Measurements from ENCODE around the gene GGCT. TPM values are rescaled to one million over a fixed set of nuclear protein-coding genes. Genes with fewer than 3 reads are reported as not detected.

The GGCT gene
- total and polyA plus RNA-seq, 3 experiments from 2014 or later = 25.1 to 73.1 (median 69.3) TPM

GRCh38 chr7:30526163-30526562, 21.5 kb upstream of the GGCT start:
- Mint-ChIP-seq H3K36me3 (peaks cover 0 to 13% (median 9%) of the 10 kb centered on the region in 3 donors), H3K27me3 (no peaks in the 10 kb centered on the region), H3K9me3 (no peaks in the 10 kb centered on the region), H3K27ac (no peak overlapping the region), H3K4me3 (no peak overlapping the region), H3K4me1 (no peaks in the 10 kb centered on the region)
- no peaks in the 10 kb centered on the region for H3K4me1 ChIP-seq (ENCODE audit: insufficient read depth, low read length)
- no peak for DNase-seq
- POLR2A ChIA-PET = no interaction called here
- H3K27me3 ChIP-seq (ENCODE audit: insufficient read depth, low read length, poor library complexity, severe bottlenecking) = no peaks in the 10 kb centered on the region
- no peak overlapping the region for H3K4me3 ChIP-seq (ENCODE audit: low read length)
- no peak overlapping the region for H3K27ac ChIP-seq (ENCODE audit: low read depth, low read length)
- H3K9me3 ChIP-seq (ENCODE audit: low read length) = no peaks in the 10 kb centered on the region
- H3K36me3 ChIP-seq (ENCODE audit: insufficient read depth, low read length) = no peaks in the 10 kb centered on the region
- CTCF ChIA-PET = no interaction called here

GRCh38 chr7:30525429-30525828, 20.8 kb upstream of the GGCT start:
- no peak for DNase-seq
- H3K27ac ChIP-seq (ENCODE audit: low read depth, low read length) = no peak overlapping the region
- no peak overlapping the region for H3K27ac Mint-ChIP-seq
- H3K9me3 ChIP-seq (ENCODE audit: low read length) = no peaks in the 10 kb centered on the region
- ChIA-PET POLR2A (no interaction called here), CTCF (no interaction called here)
- H3K4me1 ChIP-seq (ENCODE audit: insufficient read depth, low read length) = no peaks in the 10 kb centered on the region
- no peaks in the 10 kb centered on the region for H3K27me3 ChIP-seq (ENCODE audit: insufficient read depth, low read length, poor library complexity, severe bottlenecking)
- H3K4me3 ChIP-seq (ENCODE audit: low read length) = no peak overlapping the region
- no peaks in the 10 kb centered on the region for H3K36me3 ChIP-seq (ENCODE audit: insufficient read depth, low read length)
- peaks cover 0 to 13% (median 9%) of the 10 kb centered on the region in 3 donors for H3K36me3 Mint-ChIP-seq
- H3K4me3 Mint-ChIP-seq = no peak overlapping the region
- H3K9me3 Mint-ChIP-seq = no peaks in the 10 kb centered on the region
- H3K27me3 Mint-ChIP-seq = no peaks in the 10 kb centered on the region
- no peaks in the 10 kb centered on the region for H3K4me1 Mint-ChIP-seq

- H3K36me3 Mint-ChIP-seq = peaks cover 0 to 13% (median 9%) of the 10 kb centered on the region in 3 donors
- H3K27ac Mint-ChIP-seq = peak overlapping the region in 1 of 8 donors; percentile 57
- Histone ChIP-seq H3K36me3 (ENCODE audit: insufficient read depth, low read length) (no peaks in the 10 kb centered on the region), H3K4me1 (ENCODE audit: insufficient read depth, low read length) (no peaks in the 10 kb centered on the region), H3K27me3 (ENCODE audit: insufficient read depth, low read length, poor library complexity, severe bottlenecking) (no peaks in the 10 kb centered on the region), H3K9me3 (ENCODE audit: low read length) (no peaks in the 10 kb centered on the region), H3K4me3 (ENCODE audit: low read length) (no peak overlapping the region), H3K27ac (ENCODE audit: low read depth, low read length) (no peak overlapping the region)
- H3K27me3 Mint-ChIP-seq = no peaks in the 10 kb centered on the region
- CTCF ChIA-PET = no interaction called here
- H3K9me3 Mint-ChIP-seq = no peaks in the 10 kb centered on the region
- H3K4me3 Mint-ChIP-seq = no peak overlapping the region
- H3K4me1 Mint-ChIP-seq = no peaks in the 10 kb centered on the region
- POLR2A ChIA-PET = no interaction called here
- no peak for DNase-seq
Measured at GRCh38 chr7:30524545-30524944, 19.9 kb upstream of the GGCT start.

GRCh38 chr7:30523466-30523865, 18.8 kb upstream of the GGCT start:
- ChIA-PET CTCF (no interaction called here), POLR2A (no interaction called here)
- Histone ChIP-seq H3K4me1 (ENCODE audit: insufficient read depth, low read length) (no peaks in the 10 kb centered on the region), H3K4me3 (ENCODE audit: low read length) (no peak overlapping the region), H3K36me3 (ENCODE audit: insufficient read depth, low read length) (no peaks in the 10 kb centered on the region), H3K9me3 (ENCODE audit: low read length) (no peaks in the 10 kb centered on the region), H3K27me3 (ENCODE audit: insufficient read depth, low read length, poor library complexity, severe bottlenecking) (no peaks in the 10 kb centered on the region), H3K27ac (ENCODE audit: low read depth, low read length) (no peak overlapping the region)
- Mint-ChIP-seq H3K4me1 (no peaks in the 10 kb centered on the region), H3K4me3 (no peak overlapping the region), H3K27me3 (no peaks in the 10 kb centered on the region), H3K36me3 (peaks cover 0 to 13% (median 9%) of the 10 kb centered on the region in 3 donors), H3K27ac (no peak overlapping the region), H3K9me3 (no peaks in the 10 kb centered on the region)
- no peak for DNase-seq

GRCh38 chr7:30522159-30522558, 17.5 kb upstream of the GGCT start:
- no peak for DNase-seq
- H3K27me3 ChIP-seq (ENCODE audit: insufficient read depth, low read length, poor library complexity, severe bottlenecking) = no peaks in the 10 kb centered on the region
- H3K4me3 ChIP-seq (ENCODE audit: low read length) = no peak overlapping the region
- CTCF ChIA-PET = interaction anchor here (1.2 kb wide), 2 partner anchors 9 to 11 kb away, joined by 3 to 4 read pairs; no protein-coding TSS in a partner anchor
- H3K9me3 Mint-ChIP-seq = no peaks in the 10 kb centered on the region
- no peak overlapping the region for H3K4me3 Mint-ChIP-seq
- H3K4me1 ChIP-seq (ENCODE audit: insufficient read depth, low read length) = no peaks in the 10 kb centered on the region
- H3K36me3 ChIP-seq (ENCODE audit: insufficient read depth, low read length) = no peaks in the 10 kb centered on the region
- H3K9me3 ChIP-seq (ENCODE audit: low read length) = no peaks in the 10 kb centered on the region
- no peak overlapping the region for H3K27ac ChIP-seq (ENCODE audit: low read depth, low read length)
- H3K27me3 Mint-ChIP-seq = peaks cover 0 to under 1% of the 10 kb centered on the region in 2 donors
- peaks cover 0 to 11% (median 6%) of the 10 kb centered on the region in 3 donors for H3K36me3 Mint-ChIP-seq
- POLR2A ChIA-PET = no interaction called here
- no peaks in the 10 kb centered on the region for H3K4me1 Mint-ChIP-seq
- no peak overlapping the region for H3K27ac Mint-ChIP-seq

GRCh38 chr7:30521532-30521931, 16.9 kb upstream of the GGCT start:
- Histone ChIP-seq H3K27me3 (ENCODE audit: insufficient read depth, low read length, poor library complexity, severe bottlenecking) (no peaks in the 10 kb centered on the region), H3K4me3 (ENCODE audit: low read length) (no peak overlapping the region), H3K9me3 (ENCODE audit: low read length) (no peaks in the 10 kb centered on the region), H3K4me1 (ENCODE audit: insufficient read depth, low read length) (no peaks in the 10 kb centered on the region), H3K36me3 (ENCODE audit: insufficient read depth, low read length) (no peaks in the 10 kb centered on the region), H3K27ac (ENCODE audit: low read depth, low read length) (no peak overlapping the region)
- CTCF ChIA-PET = interaction anchor here (1.2 kb wide), 2 partner anchors 9 to 11 kb away, joined by 3 to 4 read pairs; no protein-coding TSS in a partner anchor
- Mint-ChIP-seq H3K27ac (no peak overlapping the region), H3K4me1 (no peaks in the 10 kb centered on the region), H3K4me3 (no peak overlapping the region), H3K9me3 (no peaks in the 10 kb centered on the region), H3K27me3 (peaks cover 0 to 1% of the 10 kb centered on the region in 2 donors), H3K36me3 (peaks cover 0 to 11% (median 6%) of the 10 kb centered on the region in 3 donors)
- POLR2A ChIA-PET = no interaction called here
- DNase-seq = no peak

GRCh38 chr7:30519122-30519521, 14.5 kb upstream of the GGCT start:
- Mint-ChIP-seq H3K9me3 (no peaks in the 10 kb centered on the region), H3K4me3 (no peak overlapping the region), H3K27ac (no peak overlapping the region), H3K27me3 (peaks cover 0 to 1% of the 10 kb centered on the region in 2 donors), H3K36me3 (peaks cover 0 to 8% (median 6%) of the 10 kb centered on the region in 3 donors), H3K4me1 (no peaks in the 10 kb centered on the region)
- no peaks in the 10 kb centered on the region for H3K4me1 ChIP-seq (ENCODE audit: insufficient read depth, low read length)
- CTCF ChIA-PET = no interaction called here
- no peak overlapping the region for H3K27ac ChIP-seq (ENCODE audit: low read depth, low read length)
- no peaks in the 10 kb centered on the region for H3K27me3 ChIP-seq (ENCODE audit: insufficient read depth, low read length, poor library complexity, severe bottlenecking)
- H3K9me3 ChIP-seq (ENCODE audit: low read length) = no peaks in the 10 kb centered on the region
- H3K4me3 ChIP-seq (ENCODE audit: low read length) = no peak overlapping the region
- no peak for DNase-seq
- POLR2A ChIA-PET = no interaction called here
- H3K36me3 ChIP-seq (ENCODE audit: insufficient read depth, low read length) = no peaks in the 10 kb centered on the region

GRCh38 chr7:30515761-30516160, 11.1 kb upstream of the GGCT start:
- DNase-seq = no peak
- no peaks in the 10 kb centered on the region for H3K4me1 ChIP-seq (ENCODE audit: insufficient read depth, low read length)
- ChIA-PET CTCF (interaction anchor here (1.3 kb wide), 1 partner anchor 48 kb away, joined by 4 read pairs; no protein-coding TSS in a partner anchor), POLR2A (no interaction called here)
- Mint-ChIP-seq H3K36me3 (peaks cover 0 to 4% (median 2%) of the 10 kb centered on the region in 3 donors), H3K4me3 (no peak overlapping the region), H3K27ac (no peak overlapping the region), H3K27me3 (peaks cover 0 to 1% of the 10 kb centered on the region in 2 donors), H3K4me1 (no peaks in the 10 kb centered on the region), H3K9me3 (no peaks in the 10 kb centered on the region)
- no peak overlapping the region for H3K4me3 ChIP-seq (ENCODE audit: low read length)
- H3K36me3 ChIP-seq (ENCODE audit: insufficient read depth, low read length) = no peaks in the 10 kb centered on the region
- H3K9me3 ChIP-seq (ENCODE audit: low read length) = no peaks in the 10 kb centered on the region
- H3K27me3 ChIP-seq (ENCODE audit: insufficient read depth, low read length, poor library complexity, severe bottlenecking) = no peaks in the 10 kb centered on the region
- H3K27ac ChIP-seq (ENCODE audit: low read depth, low read length) = no peak overlapping the region

GRCh38 chr7:30514776-30515175, 10.1 kb upstream of the GGCT start:
- no peak overlapping the region for H3K27ac Mint-ChIP-seq
- H3K36me3 Mint-ChIP-seq = peaks cover 0 to 4% (median 2%) of the 10 kb centered on the region in 3 donors
- Histone ChIP-seq H3K4me1 (ENCODE audit: insufficient read depth, low read length) (no peaks in the 10 kb centered on the region), H3K9me3 (ENCODE audit: low read length) (no peaks in the 10 kb centered on the region), H3K36me3 (ENCODE audit: insufficient read depth, low read length) (no peaks in the 10 kb centered on the region), H3K27me3 (ENCODE audit: insufficient read depth, low read length, poor library complexity, severe bottlenecking) (no peaks in the 10 kb centered on the region), H3K4me3 (ENCODE audit: low read length) (no peak overlapping the region), H3K27ac (ENCODE audit: low read depth, low read length) (no peak overlapping the region)
- no peak for DNase-seq
- no peaks in the 10 kb centered on the region for H3K9me3 Mint-ChIP-seq
- ChIA-PET CTCF (no interaction called here), POLR2A (no interaction called here)
- peaks cover 0 to 1% of the 10 kb centered on the region in 2 donors for H3K27me3 Mint-ChIP-seq
- H3K4me1 Mint-ChIP-seq = no peaks in the 10 kb centered on the region
- no peak overlapping the region for H3K4me3 Mint-ChIP-seq
